ENCODE measurements around the gene RIMBP2.

- TF ChIP-seq, protein P1, sequence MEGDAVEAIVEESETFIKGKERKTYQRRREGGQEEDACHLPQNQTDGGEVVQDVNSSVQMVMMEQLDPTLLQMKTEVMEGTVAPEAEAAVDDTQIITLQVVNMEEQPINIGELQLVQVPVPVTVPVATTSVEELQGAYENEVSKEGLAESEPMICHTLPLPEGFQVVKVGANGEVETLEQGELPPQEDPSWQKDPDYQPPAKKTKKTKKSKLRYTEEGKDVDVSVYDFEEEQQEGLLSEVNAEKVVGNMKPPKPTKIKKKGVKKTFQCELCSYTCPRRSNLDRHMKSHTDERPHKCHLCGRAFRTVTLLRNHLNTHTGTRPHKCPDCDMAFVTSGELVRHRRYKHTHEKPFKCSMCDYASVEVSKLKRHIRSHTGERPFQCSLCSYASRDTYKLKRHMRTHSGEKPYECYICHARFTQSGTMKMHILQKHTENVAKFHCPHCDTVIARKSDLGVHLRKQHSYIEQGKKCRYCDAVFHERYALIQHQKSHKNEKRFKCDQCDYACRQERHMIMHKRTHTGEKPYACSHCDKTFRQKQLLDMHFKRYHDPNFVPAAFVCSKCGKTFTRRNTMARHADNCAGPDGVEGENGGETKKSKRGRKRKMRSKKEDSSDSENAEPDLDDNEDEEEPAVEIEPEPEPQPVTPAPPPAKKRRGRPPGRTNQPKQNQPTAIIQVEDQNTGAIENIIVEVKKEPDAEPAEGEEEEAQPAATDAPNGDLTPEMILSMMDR (IDR thresholded peaks at IDR 0.05): no peak
- TF ChIP-seq POLR2A (IDR thresholded peaks at IDR 0.05): no peak
Observed at GRCh38 chr12:130577351-130577750, 138.7 kb downstream of the RIMBP2 start.
